Omental fat pad (tissue), 4 donors: Measurements from ENCODE around the gene NT5DC4. TPM values are rescaled to one million over a fixed set of nuclear protein-coding genes. Genes with fewer than 3 reads are reported as not detected.
"Not testable (repeated sequence)": the region's sequence is repeated elsewhere in the genome, so short reads cannot be mapped to it uniquely, and the experiment has no call there.

Experiments used
- ATAC-seq: fragments of 150-250 bp; one replicate; pipeline ENCODE4 v1.9.1; 2016; ENCODE audit warnings: mild to moderate bottlenecking, moderate library complexity; ENCODE audit not compliant: low FRiP score
- DNase-seq: peaks from one replicate; pipeline ENCODE4 v3.0.0-alpha.2; 2019; ENCODE audit warnings: low spot score
- CTCF ChIP-seq, 3 donors: fragments of 450-650 bp; IDR thresholded peaks; one replicate each; pipeline ENCODE4 v1.5.1; 2016 to 2017; ENCODE audit warnings: antibody characterized with exemption in 3 of 3, mild to moderate bottlenecking in 3 of 3, moderate library complexity in 2 of 3
- total RNA-seq, 4 donors: library from RNA; depleted of rRNA; stranded (reverse); fragments of >200 nt; gene quantifications; one replicate each; pipeline ENCODE4 v1.1.0, GENCODE V29; 2016

Gene NT5DC4
- total RNA-seq, 4 donors from 2014 or later: 0.56 TPM; not detected in 3

GRCh38 chr2:112714836-112715631, 5.8 kb upstream of the NT5DC4 start:
- TF ChIP-seq CTCF (IDR thresholded peaks at IDR 0.05): no peak
- DNase-seq (no peak), ATAC-seq (no peak)

GRCh38 chr2:112716094-112716493, 4.7 kb upstream of the NT5DC4 start:
- not testable (repeated sequence) for DNase-seq, ATAC-seq

- DNase-seq, ATAC-seq: not testable (repeated sequence)
Observed at GRCh38 chr2:112716826-112717352, 3.9 kb upstream of the NT5DC4 start.

GRCh38 chr2:112718863-112719370, 1.9 kb upstream of the NT5DC4 start:
- TF ChIP-seq CTCF (IDR thresholded peaks at IDR 0.05): no peak
- ATAC-seq (no peak), DNase-seq (no peak)

- no peak for TF ChIP-seq CTCF (IDR thresholded peaks at IDR 0.05)
- DNase-seq: no peak
- ATAC-seq: no peak
Observed at GRCh38 chr2:112721819-112722522, 1.2 kb downstream of the NT5DC4 start.

- TF ChIP-seq CTCF (IDR thresholded peaks at IDR 0.05): no peak
- DNase-seq: no peak
- ATAC-seq: no peak
Observed at GRCh38 chr2:112722816-112723546, 2.2 kb downstream of the NT5DC4 start.

GRCh38 chr2:112723547-112723940, 2.7 kb downstream of the NT5DC4 start:
- TF ChIP-seq CTCF (IDR thresholded peaks at IDR 0.05): no peak
- DNase-seq (no peak), ATAC-seq (no peak)
